ENCODE measurements around the gene LYPLA2.

GRCh38 chr1:23791516-23792047, 637 bp downstream of the LYPLA2 start:
- TF ChIP-seq EGR1 (IDR thresholded peaks at IDR 0.05; ENCODE audit: low read depth in 2 of 2): no peak
- no peak for TF ChIP-seq CTCF (IDR thresholded peaks at IDR 0.05; ENCODE audit: low read depth, low read length, missing input control)
- no peak for TF ChIP-seq YY1 (IDR thresholded peaks at IDR 0.05)
- TF ChIP-seq ATF3 (IDR thresholded peaks at IDR 0.05): no peak
- TF ChIP-seq HNF4A (conservative IDR thresholded peaks at IDR 0.05): no peak
- TF ChIP-seq RAD21 (IDR thresholded peaks at IDR 0.05): no peak
- TF ChIP-seq MAX (IDR thresholded peaks at IDR 0.05): no peak
- TF ChIP-seq REST (IDR thresholded peaks at IDR 0.05): no peak

All from liver (tissue), 3 donors.